Neuronal stem cell (in vitro differentiated cells): ENCODE measurements around the gene CTSF.

ENCODE experiments used
- DNase-seq: peaks from one replicate; pipeline ENCODE4 v3.0.0-alpha.2; 2013; ENCODE audit warnings: low spot score
- H2AFZ ChIP-seq: one replicate; pipeline ENCODE4 v1.6.1; 2013; ENCODE audit warnings: mild to moderate bottlenecking, low read length, inconsistent platforms
- H2AK5ac ChIP-seq: 2 replicates; pipeline ENCODE4 v1.6.1; 2013; ENCODE audit warnings: low read depth, mild to moderate bottlenecking, inconsistent platforms, low read length, moderate library complexity, mixed read lengths
- H2BK120ac ChIP-seq: 2 replicates; pipeline ENCODE4 v1.6.1; 2013; ENCODE audit warnings: low read depth, mild to moderate bottlenecking, inconsistent platforms, low read length, moderate library complexity, mixed read lengths
- H2BK12ac ChIP-seq: one replicate; pipeline ENCODE4 v1.6.1; 2013; ENCODE audit warnings: low read length, inconsistent platforms
- H2BK15ac ChIP-seq: 2 replicates; pipeline ENCODE4 v1.6.1; 2013; ENCODE audit warnings: mild to moderate bottlenecking, low read length, inconsistent platforms, mixed read lengths
- H2BK5ac ChIP-seq: one replicate; pipeline ENCODE4 v1.6.1; 2013; ENCODE audit warnings: inconsistent platforms, mild to moderate bottlenecking, low read length, moderate library complexity
- H3K14ac ChIP-seq: one replicate; pipeline ENCODE4 v1.6.1; 2013; ENCODE audit warnings: low read length, inconsistent platforms
- H3K18ac ChIP-seq: 2 replicates; pipeline ENCODE4 v1.6.1; 2013; ENCODE audit warnings: low read length, inconsistent platforms
- H3K23ac ChIP-seq: 2 replicates; pipeline ENCODE4 v1.6.1; 2013; ENCODE audit warnings: low read depth, mild to moderate bottlenecking, mixed read lengths, low read length, inconsistent platforms; ENCODE audit not compliant: poor library complexity
- H3K27ac ChIP-seq: replicated peaks from 3 replicates; pipeline ENCODE4 v1.5.1; 2013; ENCODE audit warnings: low read length, inconsistent platforms
- H3K27me3 ChIP-seq, 3 experiments: 2 replicates each; pipeline ENCODE4 v1.6.1; 2013; ENCODE audit warnings: low read length in 3 of 3, mild to moderate bottlenecking in 2 of 3, inconsistent platforms in 1 of 3, low read depth in 1 of 3, mixed read lengths in 1 of 3, moderate library complexity in 1 of 3; ENCODE audit not compliant: control insufficient read depth in 3 of 3, insufficient read depth in 3 of 3
- H3K36me3 ChIP-seq, 2 donors: replicated peaks in 1 of 2; 2 replicates each; pipeline ENCODE4 v1.6.1; 2013; ENCODE audit warnings: low read length in 2 of 2; ENCODE audit not compliant: control insufficient read depth in 2 of 2, insufficient read depth in 2 of 2
- H3K4ac ChIP-seq: 2 replicates; pipeline ENCODE4 v1.6.1; 2013; ENCODE audit warnings: inconsistent platforms, mild to moderate bottlenecking, low read length, moderate library complexity
- H3K4me1 ChIP-seq, 2 donors: 1 replicate in 1 of 2; 2 replicates in 1 of 2; pipeline ENCODE4 v1.6.1; 2013; ENCODE audit warnings: low read length in 2 of 2, low read depth in 1 of 2; ENCODE audit not compliant: control insufficient read depth in 2 of 2, insufficient read depth in 1 of 2
- H3K4me2 ChIP-seq: one replicate; pipeline ENCODE4 v1.6.1; 2013; ENCODE audit warnings: mild to moderate bottlenecking, low read length, inconsistent platforms; ENCODE audit not compliant: insufficient read depth, poor library complexity, severe bottlenecking
- H3K4me3 ChIP-seq, 2 donors: 2 replicates each; pipeline ENCODE4 v1.5.1; 2013; ENCODE audit warnings: low read length in 2 of 2, mild to moderate bottlenecking in 2 of 2, inconsistent platforms in 1 of 2, moderate library complexity in 1 of 2
- H3K79me1 ChIP-seq: one replicate; pipeline ENCODE4 v1.6.1; 2013; ENCODE audit warnings: low read depth, mild to moderate bottlenecking, inconsistent platforms, low read length, moderate library complexity
- H3K9ac ChIP-seq: one replicate; pipeline ENCODE4 v1.6.1; 2013; ENCODE audit warnings: mild to moderate bottlenecking, low read depth, low read length, inconsistent platforms; ENCODE audit not compliant: poor library complexity
- H3K9me3 ChIP-seq, 2 donors: replicated peaks in 1 of 2; 2 replicates each; pipeline versions ENCODE3 to v1.6.1; 2013; ENCODE audit warnings: low read length in 2 of 2, mild to moderate bottlenecking in 2 of 2, inconsistent platforms in 1 of 2, low read depth in 1 of 2, mixed read lengths in 1 of 2, moderate library complexity in 1 of 2; ENCODE audit not compliant: control insufficient read depth in 2 of 2, insufficient read depth in 1 of 2
- H4K8ac ChIP-seq: one replicate; pipeline ENCODE4 v1.6.1; 2013; ENCODE audit warnings: low read depth, mild to moderate bottlenecking, inconsistent platforms, low read length, moderate library complexity
- H4K91ac ChIP-seq: one replicate; pipeline ENCODE4 v1.6.1; 2013; ENCODE audit warnings: low read length, low read depth, mild to moderate bottlenecking, inconsistent platforms; ENCODE audit not compliant: poor library complexity
- WGBS, 2 donors: extraction: QIAGEN DNeasy Blood & Tissue Kit; methylation state at CpG; one replicate each; pipeline ENCODE4 v1.1.7; 2013; ENCODE audit warnings: missing lambda C conversion rate in 2 of 2, mixed read lengths in 1 of 2; ENCODE audit not compliant: insufficient read length in 2 of 2, insufficient replicate concordance in 1 of 2; ENCODE audit errors: extremely low coverage in 2 of 2; 5-methylcytosine and 5-hydroxymethylcytosine counted together

CTSF gene

GRCh38 chr11:66570079-66570849 lies 1.9 kb upstream of the CTSF start:
- H3K23ac ChIP-seq = no peak overlapping the region
- H3K18ac ChIP-seq = no peak overlapping the region
- WGBS, 2 donors = no CpG with 5 or more reads among the region's 5 CpGs
- H3K4me3 ChIP-seq = no peak overlapping the region
- no peak overlapping the region for H2BK120ac ChIP-seq
- no peak overlapping the region for H3K14ac ChIP-seq
- no peak overlapping the region for H4K91ac ChIP-seq
- H4K8ac ChIP-seq = no peak overlapping the region
- H3K9ac ChIP-seq = no peak overlapping the region
- H3K9me3 ChIP-seq = no peaks in the 10 kb centered on the region
- H3K4me2 ChIP-seq = no peak overlapping the region
- peaks cover 6 to 13% of the 10 kb centered on the region in 2 donors for H3K4me1 ChIP-seq
- H3K36me3 ChIP-seq = no peaks in the 10 kb centered on the region
- H3K27me3 ChIP-seq = no peaks in the 10 kb centered on the region
- no peaks in the 10 kb centered on the region for H3K79me1 ChIP-seq
- no peak overlapping the region for H2AK5ac ChIP-seq
- no peak overlapping the region for H2BK12ac ChIP-seq
- H3K4ac ChIP-seq = no peak overlapping the region
- no peak overlapping the region for H2BK15ac ChIP-seq
- no peak overlapping the region for H3K27ac ChIP-seq
- DNase-seq = no peak
- peak overlapping the region; percentile 70 for H2AFZ ChIP-seq
- H2BK5ac ChIP-seq = no peak overlapping the region

- Histone ChIP-seq H3K14ac (peak overlapping the region; percentile 56), H2BK5ac (no peak overlapping the region), H4K91ac (no peak overlapping the region), H3K9ac (no peak overlapping the region), H3K4ac (no peak overlapping the region), H3K23ac (no peak overlapping the region), H3K4me3 (no peak overlapping the region), H3K4me1 (peaks cover 9 to 13% of the 10 kb centered on the region in 2 donors), H2BK15ac (no peak overlapping the region), H3K27ac (no peak overlapping the region), H3K79me1 (no peaks in the 10 kb centered on the region), H3K36me3 (no peaks in the 10 kb centered on the region), H3K4me2 (no peak overlapping the region), H3K18ac (peak overlapping the region; percentile 56), H2AFZ (no peak overlapping the region), H2AK5ac (no peak overlapping the region), H3K9me3 (no peaks in the 10 kb centered on the region), H4K8ac (peak overlapping the region; percentile 82), H2BK12ac (no peak overlapping the region), H3K27me3 (peaks cover 0 to 4% (median 0%) of the 10 kb centered on the region in 3 experiments), H2BK120ac (no peak overlapping the region)
- WGBS, 2 donors = no CpG with 5 or more reads among the region's 7 CpGs
- no peak for DNase-seq
These were observed 670 bp upstream of the CTSF start for GRCh38 chr11:66569076-66569475.

GRCh38 chr11:66567787-66568123 lies 651 bp downstream of the CTSF start:
- DNase-seq = no peak
- no peak overlapping the region for H2AFZ ChIP-seq
- H2AK5ac ChIP-seq = no peak overlapping the region
- H3K36me3 ChIP-seq = no peaks in the 10 kb centered on the region
- H3K27me3 ChIP-seq = peaks cover 0 to 6% (median 0%) of the 10 kb centered on the region in 3 experiments
- H3K79me1 ChIP-seq = no peaks in the 10 kb centered on the region
- H3K18ac ChIP-seq = peak overlapping the region; percentile 19
- no peak overlapping the region for H3K4me3 ChIP-seq
- H2BK120ac ChIP-seq = no peak overlapping the region
- H3K4me2 ChIP-seq = no peak overlapping the region
- H3K23ac ChIP-seq = no peak overlapping the region
- no peak overlapping the region for H2BK15ac ChIP-seq
- no peak overlapping the region for H3K27ac ChIP-seq
- H3K14ac ChIP-seq = no peak overlapping the region
- no peak overlapping the region for H2BK5ac ChIP-seq
- H4K8ac ChIP-seq = no peak overlapping the region
- H2BK12ac ChIP-seq = no peak overlapping the region
- H3K4ac ChIP-seq = no peak overlapping the region
- H4K91ac ChIP-seq = no peak overlapping the region
- peaks cover 9 to 13% of the 10 kb centered on the region in 2 donors for H3K4me1 ChIP-seq
- no peaks in the 10 kb centered on the region for H3K9me3 ChIP-seq
- no peak overlapping the region for H3K9ac ChIP-seq
- no CpG with 5 or more reads among the region's 15 CpGs for WGBS, 2 donors

GRCh38 chr11:66566221-66566620 lies 2.2 kb downstream of the CTSF start:
- H3K23ac ChIP-seq = peak overlapping the region; percentile 36
- peak overlapping the region; percentile 77 for H3K14ac ChIP-seq
- no peak overlapping the region for H2AFZ ChIP-seq
- peak overlapping the region; percentile 87 for H2AK5ac ChIP-seq
- H2BK5ac ChIP-seq = no peak overlapping the region
- peak overlapping the region; percentile 42 for H3K18ac ChIP-seq
- no peak overlapping the region for H2BK15ac ChIP-seq
- H3K4me2 ChIP-seq = no peak overlapping the region
- H3K27me3 ChIP-seq = peaks cover 0 to 6% (median 0%) of the 10 kb centered on the region in 3 experiments
- H3K9ac ChIP-seq = no peak overlapping the region
- DNase-seq = no peak
- peaks cover 9 to 13% of the 10 kb centered on the region in 2 donors for H3K4me1 ChIP-seq
- H2BK120ac ChIP-seq = peak overlapping the region; percentile 65
- no peak overlapping the region for H4K91ac ChIP-seq
- H3K27ac ChIP-seq = no peak overlapping the region
- no peak overlapping the region for H2BK12ac ChIP-seq
- WGBS, 2 donors = no CpG with 5 or more reads among the region's 8 CpGs
- H3K9me3 ChIP-seq = no peaks in the 10 kb centered on the region
- H3K4ac ChIP-seq = peak overlapping the region; percentile 28
- H3K36me3 ChIP-seq = peaks cover 0 to 2% of the 10 kb centered on the region in 2 donors
- no peak overlapping the region for H3K4me3 ChIP-seq
- H4K8ac ChIP-seq = peak overlapping the region; percentile 9
- H3K79me1 ChIP-seq = no peaks in the 10 kb centered on the region
